Erythroblast (primary cell): ENCODE measurements around the gene MAPK12.

Source experiments
- GATA1 ChIP-seq: IDR thresholded peaks from 2 replicates; pipeline ENCODE4 v1.6.1; 2011; ENCODE audit warnings: low read depth, mild to moderate bottlenecking, control low read depth, low read length, moderate library complexity
- POLR2A ChIP-seq: IDR thresholded peaks from 2 replicates; pipeline ENCODE4 v1.6.1; 2011; ENCODE audit warnings: mild to moderate bottlenecking, low read length

DNA sequence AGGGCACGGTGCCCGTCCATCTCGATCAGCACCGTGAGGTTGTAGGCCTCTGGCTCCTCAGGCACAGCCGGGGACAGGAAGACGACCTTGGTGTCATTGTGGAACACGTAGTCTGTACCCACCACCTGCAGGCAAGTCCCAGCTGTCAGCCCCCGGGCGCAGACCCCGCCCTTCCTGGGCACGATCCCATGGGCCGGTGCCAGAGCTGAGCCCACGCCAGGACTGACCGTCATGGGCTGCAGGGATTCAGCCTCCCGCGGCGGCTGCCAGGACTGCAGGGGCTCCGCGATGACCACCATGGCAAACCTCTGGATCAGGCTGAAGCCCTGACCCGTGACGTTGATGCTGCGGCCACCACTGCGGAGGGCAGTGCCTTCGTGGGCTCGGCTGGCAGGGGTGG lies 20.5 kb upstream of the MAPK12 start:
- TF ChIP-seq POLR2A (no peak), GATA1 (no peak)
